ENCODE data around the gene NUFIP2.

- TF ChIP-seq CTCF (conservative IDR thresholded peaks at IDR 0.05; ENCODE audit: low read depth, low read length) (no peak), EZH2 (IDR thresholded peaks at IDR 0.05; ENCODE audit: borderline replicate concordance, low read depth, low read length, poor library complexity, severe bottlenecking) (no peak)
These were observed 55.7 kb downstream of the NUFIP2 start for GRCh38 chr17:29238133-29238850.

Data from A673 (cell line).